Posterior vena cava (tissue), 2 donors: Measurements from ENCODE around the gene PYGO1. TPM values are rescaled to one million over a fixed set of nuclear protein-coding genes. Genes with fewer than 3 reads are reported as not detected.
"Not testable (repeated sequence)": the region's sequence is repeated elsewhere in the genome, so short reads cannot be mapped to it uniquely, and the experiment has no call there.

Experiments
- DNase-seq: peaks from one replicate; pipeline ENCODE4 v3.0.0-alpha.2; 2020; ENCODE audit warnings: low spot score
- intact Hi-C, 2 donors: fragments of 100-400 bp; cut with DNase I; formaldehyde crosslinking; loops; one replicate each; pipeline versions ENCODE4 v1.14.1 to v1.14.2; 2022 to 2023
- total RNA-seq, 2 donors: library from RNA; stranded (reverse); fragmentation: NEBNext Ultra II Directional; extraction: Animal tissue kit (Norgen Biotek cat#: 25700); gene quantifications; one replicate each; pipeline ENCODE4 v1.2.1, GENCODE V29; 2021
- donor health status: DM: yes; HTN: yes; CAD: no.
- donor health status: DM: yes; HTN: yes; CAD: no.

The PYGO1 gene
- total RNA-seq, 2 donors from 2014 or later = 12.5 to 15.4 TPM

DNA sequence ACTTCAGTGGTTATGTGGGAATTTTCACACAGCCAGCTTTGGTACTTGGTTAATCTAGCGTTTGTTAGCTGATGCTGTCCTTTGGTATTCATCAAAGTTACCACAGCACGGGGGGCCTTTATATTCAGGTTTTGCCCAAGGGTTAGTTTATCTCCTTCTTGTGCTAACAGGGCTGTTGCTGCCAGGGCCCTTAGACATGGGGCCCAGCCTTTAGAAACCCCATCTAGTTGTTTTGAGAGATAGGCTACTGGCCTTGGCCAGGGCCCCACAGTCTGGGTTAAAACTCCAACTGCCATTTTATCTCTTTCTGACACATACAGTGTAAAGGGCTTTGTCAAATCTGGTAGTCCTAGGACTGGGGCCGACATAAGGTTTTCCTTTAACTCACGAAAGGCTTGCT is 72.7 kb downstream of the PYGO1 start:
- intact Hi-C loops = no loop called here
- DNase-seq = no peak

DNA sequence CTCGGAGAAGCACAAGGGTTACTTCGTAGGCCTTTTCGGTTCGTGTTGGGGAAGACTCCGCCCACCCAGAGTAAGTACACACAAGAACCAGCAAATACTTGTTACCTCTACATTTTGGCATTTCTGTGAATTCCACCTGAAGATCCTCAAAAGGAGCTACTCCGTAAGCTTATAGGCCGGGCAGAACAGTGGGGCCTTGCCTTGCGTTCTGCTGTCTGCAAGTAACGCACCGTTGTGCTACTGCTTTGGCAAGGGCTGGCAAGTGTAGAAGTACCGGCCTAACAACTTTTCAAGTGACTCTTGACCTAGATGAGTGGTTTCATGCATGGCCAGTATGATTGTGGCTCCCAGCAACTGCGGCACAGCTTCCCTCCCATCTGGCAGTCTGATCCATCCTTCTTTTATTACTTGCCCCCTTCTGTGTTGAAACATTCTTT is 73.7 kb downstream of the PYGO1 start:
- DNase-seq = no peak
- intact Hi-C loops = no loop called here

DNA sequence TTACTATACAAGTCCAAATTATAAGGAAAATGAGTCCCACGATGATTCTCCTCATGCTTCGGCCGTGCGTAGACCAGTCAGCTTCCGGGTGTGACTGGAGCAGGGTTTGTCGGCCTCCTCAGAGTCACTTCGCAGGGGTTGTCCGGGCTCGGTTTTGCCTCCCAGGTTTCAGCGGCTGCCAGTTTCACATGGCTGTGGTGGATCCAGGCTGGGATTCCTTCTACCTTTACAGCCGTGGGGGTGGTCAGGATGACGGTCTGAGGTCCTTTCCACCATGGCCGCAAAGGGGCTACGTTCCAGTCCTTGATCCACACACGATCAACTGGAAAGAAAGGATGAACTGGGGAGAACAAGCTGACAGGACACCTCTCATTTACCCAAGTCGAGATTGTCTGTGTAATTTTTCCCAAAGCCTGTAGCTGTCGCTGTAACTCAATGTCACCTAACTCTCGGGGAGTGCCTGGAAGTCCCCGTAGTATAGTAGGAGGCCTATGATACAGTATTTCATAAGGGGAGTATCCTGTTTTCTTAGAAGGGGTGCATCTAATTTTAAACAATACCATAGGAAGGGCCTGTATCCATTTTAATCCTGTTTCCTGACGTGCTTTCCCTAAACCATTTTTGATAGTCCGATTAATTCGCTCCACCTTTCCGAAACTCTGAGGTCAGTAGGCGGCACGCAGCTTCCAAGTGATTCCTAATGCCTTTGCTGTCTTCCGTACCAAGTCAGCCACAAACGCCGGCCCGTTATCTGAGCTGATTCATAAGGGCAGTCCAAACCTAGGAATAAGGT is 74.3 kb downstream of the PYGO1 start:
- DNase-seq, intact Hi-C loops: not testable (repeated sequence)

DNA sequence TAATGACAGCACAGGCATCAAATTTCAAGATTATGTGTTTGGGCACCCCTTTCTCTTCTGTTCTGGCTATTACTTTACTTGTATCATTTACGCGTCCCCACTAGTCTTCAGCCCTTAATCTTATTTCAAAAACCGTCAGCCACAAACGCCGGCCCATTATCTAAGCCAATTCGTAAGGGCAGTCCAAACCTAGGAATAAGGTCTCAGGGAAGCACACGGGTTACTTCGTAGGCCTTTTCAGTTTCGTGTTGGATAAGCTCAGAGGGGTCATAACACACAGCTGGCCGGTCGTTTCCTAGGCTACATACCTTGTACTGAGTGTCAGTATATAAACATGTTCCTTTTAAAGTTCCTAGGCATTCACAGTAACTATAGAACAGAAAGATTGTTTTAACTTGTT is 75.0 kb downstream of the PYGO1 start:
- intact Hi-C loops = no loop called here
- no peak for DNase-seq

DNA sequence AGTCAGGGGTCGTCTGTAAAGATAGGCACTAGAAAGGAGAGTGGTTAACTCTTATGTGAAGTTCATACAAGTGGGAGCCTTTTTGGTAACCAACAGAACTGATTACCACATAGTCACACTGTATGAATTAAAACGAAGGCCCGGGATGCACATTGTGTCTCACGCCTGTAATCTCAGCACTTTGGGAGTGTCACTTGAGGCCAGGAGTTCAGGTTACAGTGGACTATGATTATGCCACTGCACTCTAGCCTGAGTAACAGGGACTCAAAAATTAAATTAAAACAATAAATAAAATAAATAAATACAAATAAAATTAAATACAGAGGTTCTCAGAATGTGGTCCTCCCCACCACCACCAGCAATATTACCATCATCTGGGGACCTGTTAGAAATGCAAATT is 80.6 kb downstream of the PYGO1 start:
- intact Hi-C loops = no loop called here
- no peak for DNase-seq

DNA sequence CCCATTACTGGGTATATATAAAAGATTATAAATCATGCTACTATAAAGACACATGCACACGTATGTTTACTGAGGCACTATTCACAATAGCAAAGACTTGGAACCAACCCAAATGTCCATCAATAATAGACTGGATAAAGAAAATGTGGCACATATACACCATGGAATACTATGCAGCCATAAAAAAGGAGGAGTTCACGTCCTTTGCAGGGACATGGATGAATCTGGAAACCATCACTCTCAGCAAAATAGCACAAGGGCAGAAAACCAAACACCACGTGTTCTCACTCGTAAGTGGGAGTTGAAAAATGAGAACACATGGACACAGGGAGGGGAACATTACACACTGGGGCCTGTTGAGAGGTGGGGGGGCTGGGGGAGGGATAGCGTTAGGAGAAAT is 82.7 kb downstream of the PYGO1 start:
- DNase-seq, intact Hi-C loops: not testable (repeated sequence)

DNA sequence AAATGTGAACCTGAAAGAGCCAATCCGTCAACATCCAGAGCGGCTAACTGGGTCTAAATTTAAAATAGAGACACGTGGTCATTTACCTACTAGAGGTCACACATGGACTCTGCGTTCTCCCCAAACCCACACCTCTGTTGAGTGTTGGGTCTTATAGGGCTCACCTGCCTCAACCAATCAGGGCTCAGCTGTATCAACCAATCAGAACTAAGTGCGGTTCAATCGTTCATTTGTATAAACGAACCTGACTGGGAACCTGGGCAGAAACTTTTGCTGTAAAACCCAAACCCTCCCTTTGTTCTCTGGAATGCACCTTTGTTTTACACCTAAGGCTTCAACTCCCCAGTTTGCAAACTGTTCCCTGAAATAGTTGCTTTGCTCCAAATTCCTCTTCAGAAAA is 89.0 kb downstream of the PYGO1 start:
- intact Hi-C loops = no loop called here
- no peak for DNase-seq

DNA sequence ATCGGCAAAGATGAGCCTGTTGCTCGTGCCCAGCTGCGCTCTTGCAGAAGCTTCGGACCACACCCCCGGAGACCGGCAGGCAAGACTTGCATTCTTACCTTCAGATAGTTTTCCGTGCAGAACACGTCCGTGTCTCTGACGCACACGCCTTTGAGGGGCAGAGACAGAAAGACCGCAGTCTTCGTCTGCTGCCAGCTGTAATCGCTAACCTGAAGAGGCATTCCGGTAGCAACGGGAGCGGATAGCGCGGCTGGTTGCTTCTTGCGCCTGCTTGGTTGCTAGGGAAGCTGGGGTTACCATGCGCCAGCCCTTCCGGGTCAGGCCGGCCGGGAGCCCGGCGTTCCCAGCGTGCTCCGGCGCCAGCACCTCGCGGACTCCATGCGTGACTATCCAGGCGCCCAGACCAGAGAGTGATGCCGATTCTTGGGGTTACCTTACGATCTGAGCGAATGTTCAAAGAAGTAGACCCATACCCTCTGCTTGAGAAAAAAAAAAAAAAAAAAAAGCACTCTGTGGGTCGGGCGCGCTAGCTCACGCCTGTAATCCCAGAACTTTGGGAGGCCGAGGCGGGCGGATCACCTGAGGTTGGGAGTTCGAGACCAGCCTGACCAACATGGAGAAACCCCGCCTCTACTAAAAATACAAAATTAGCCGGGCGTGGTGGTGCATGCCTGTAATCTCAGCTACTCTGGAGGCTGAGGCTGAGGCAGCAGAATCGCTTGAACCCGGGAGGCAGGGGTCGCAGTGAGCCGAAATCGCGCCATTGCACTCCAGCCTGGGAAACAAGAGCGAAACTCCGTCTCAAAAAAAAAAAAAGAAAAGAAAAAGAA is 89.8 kb downstream of the PYGO1 start:
- intact Hi-C loops = not testable (repeated sequence)
- peak; percentile 96 for DNase-seq

DNA sequence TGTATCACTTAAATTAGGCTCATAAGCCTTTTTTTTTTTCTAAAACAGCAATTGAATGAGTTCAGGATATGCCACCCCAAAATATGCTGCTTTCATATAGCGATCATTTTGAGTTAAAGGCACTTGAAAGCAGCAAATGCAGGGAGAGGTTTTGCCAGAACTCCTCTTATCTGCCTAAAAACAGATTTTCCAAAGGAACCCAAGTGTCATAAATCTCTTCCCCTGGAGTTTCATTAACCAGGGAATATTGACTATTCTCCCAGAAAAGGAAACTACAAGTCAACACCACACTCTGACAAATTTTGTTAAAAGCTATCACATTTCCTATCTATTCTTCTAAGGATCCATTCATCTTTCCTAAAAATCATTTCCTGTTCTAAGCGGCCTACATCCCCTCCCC is 91.4 kb downstream of the PYGO1 start:
- intact Hi-C loops = no loop called here
- no peak for DNase-seq

DNA sequence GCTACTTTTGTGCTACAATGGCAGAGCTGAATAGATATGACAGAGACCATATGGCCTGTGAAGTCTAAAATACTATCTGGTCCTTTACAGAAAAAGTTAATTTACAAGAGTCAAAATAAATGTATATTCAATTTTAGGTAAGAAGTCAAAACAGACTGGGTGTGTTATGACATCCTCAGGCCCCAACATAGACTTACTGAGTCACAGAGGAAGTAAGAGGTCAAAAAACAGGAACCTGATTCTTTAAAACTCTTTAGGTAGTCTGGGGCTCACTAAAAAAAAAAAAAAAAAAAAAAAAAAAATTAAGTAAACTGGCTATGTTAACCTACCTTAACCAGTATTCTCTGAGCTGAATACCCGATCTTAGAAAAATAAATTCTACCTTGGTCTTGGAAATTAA is 93.2 kb downstream of the PYGO1 start:
- intact Hi-C loops = no loop called here
- DNase-seq = no peak

DNA sequence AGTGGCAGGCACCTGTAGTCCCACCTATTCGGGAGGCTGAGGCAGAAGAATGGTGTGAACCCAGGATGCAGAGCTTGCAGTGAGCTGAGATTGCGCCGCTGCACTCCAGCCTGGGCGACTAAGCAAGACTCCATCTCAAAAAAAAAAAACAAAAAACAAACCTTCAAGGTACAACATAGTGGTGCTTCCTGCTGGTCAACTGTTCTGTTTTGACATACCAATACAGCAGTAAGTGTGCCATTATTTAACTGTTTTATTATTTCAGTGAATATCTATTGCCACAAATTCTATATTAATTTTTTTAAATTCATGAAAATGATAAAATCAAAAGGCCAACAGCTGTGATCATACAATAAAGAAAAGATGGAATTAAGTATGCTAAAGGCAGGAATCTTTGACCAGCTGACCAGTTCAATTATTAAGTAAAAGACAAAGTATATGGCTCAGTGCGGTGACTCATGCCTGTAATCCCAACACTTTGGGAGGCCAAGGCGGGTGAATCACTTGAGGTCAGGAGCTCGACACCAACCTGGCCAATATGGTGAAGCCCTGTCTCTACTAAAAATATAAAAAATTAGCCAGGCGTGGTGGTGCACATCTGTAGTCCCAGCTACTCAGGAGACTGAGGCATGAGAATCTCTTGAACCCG is 99.1 kb downstream of the PYGO1 start:
- DNase-seq, intact Hi-C loops: not testable (repeated sequence)

Other genes with a start within 250 kb of the PYGO1 start
- gene CCPG1, start 180.0 kb downstream of the PYGO1 start, total RNA-seq = 10 to 100 TPM; 89.9 to 91.3 TPM
- 1 to 10 TPM; 1.4 to 1.8 TPM for gene PIERCE2, start 179.8 kb downstream of the PYGO1 start, total RNA-seq
- 1 to 10 TPM in 1 of 2 donors, under 1 TPM in 1; 0.93 to 1.9 TPM for gene DNAAF4, start 80.1 kb downstream of the PYGO1 start, total RNA-seq
- 1 to 10 TPM; 1.0 to 1.3 TPM for gene PRTG, start 154.8 kb upstream of the PYGO1 start, total RNA-seq